NCI-H128 (cell line): Measurements from ENCODE around the gene SH2D4B.

Experiments
- DNase-seq: peaks from one replicate; lab custom pipeline; 2025; ENCODE audit not compliant: unreplicated experiment; lab: John Stamatoyannopoulos, UW

The SH2D4B gene

GRCh38 chr10:80630324-80630723 is 92.6 kb downstream of the SH2D4B start:
- DNase-seq = no peak

GRCh38 chr10:80632742-80633141 is 95.0 kb downstream of the SH2D4B start:
- DNase-seq = no peak

GRCh38 chr10:80633383-80633860 is 95.7 kb downstream of the SH2D4B start:
- DNase-seq = no peak

GRCh38 chr10:80633910-80634309 is 96.2 kb downstream of the SH2D4B start:
- no peak for DNase-seq

GRCh38 chr10:80642661-80643060 is 105.0 kb downstream of the SH2D4B start:
- DNase-seq = no peak

- DNase-seq = no peak
Measured at GRCh38 chr10:80646366-80646765, 108.7 kb downstream of the SH2D4B start.

GRCh38 chr10:80647173-80647833 is 109.6 kb downstream of the SH2D4B start:
- no peak for DNase-seq

GRCh38 chr10:80648106-80648505 is 110.4 kb downstream of the SH2D4B start:
- DNase-seq = no peak

- DNase-seq = no peak
Measured at GRCh38 chr10:80649183-80649582, 111.5 kb downstream of the SH2D4B start.

- no peak for DNase-seq
Measured at GRCh38 chr10:80655898-80656297, 118.2 kb downstream of the SH2D4B start.

GRCh38 chr10:80658068-80658467 is 120.4 kb downstream of the SH2D4B start:
- no peak for DNase-seq

- DNase-seq = no peak
Measured at GRCh38 chr10:80659289-80659688, 121.6 kb downstream of the SH2D4B start.

GRCh38 chr10:80660266-80660665 is 122.6 kb downstream of the SH2D4B start:
- no peak for DNase-seq

GRCh38 chr10:80660736-80661135 is 123.0 kb downstream of the SH2D4B start:
- DNase-seq = no peak

- no peak for DNase-seq
Measured at GRCh38 chr10:80661526-80661925, 123.8 kb downstream of the SH2D4B start.

- DNase-seq = no peak
Measured at GRCh38 chr10:80662429-80663261, 124.9 kb downstream of the SH2D4B start.

- DNase-seq = no peak
Measured at GRCh38 chr10:80664071-80664680, 126.5 kb downstream of the SH2D4B start.

GRCh38 chr10:80669485-80669884 is 131.8 kb downstream of the SH2D4B start:
- no peak for DNase-seq

GRCh38 chr10:80670774-80671173 is 133.1 kb downstream of the SH2D4B start:
- no peak for DNase-seq

- no peak for DNase-seq
Measured at GRCh38 chr10:80671847-80672246, 134.1 kb downstream of the SH2D4B start.

- DNase-seq = no peak
Measured at GRCh38 chr10:80672613-80673012, 134.9 kb downstream of the SH2D4B start.

GRCh38 chr10:80674809-80675208 is 137.1 kb downstream of the SH2D4B start:
- DNase-seq = no peak
